GM12864 (cell line): ENCODE results near the gene MMS19.

Source experiments
- DNase-seq: peaks from one replicate; pipeline ENCODE4 v3.0.0-alpha.2; 2011; ENCODE audit warnings: low read depth
- H3K4me3 ChIP-seq: 2 replicates; pipeline ENCODE4 v1.5.1; 2011; ENCODE audit warnings: mild to moderate bottlenecking, low read depth, low read length, control low read depth
- TF ChIP-seq, protein P1 (sequence below): IDR thresholded peaks from 2 replicates; pipeline ENCODE4 v1.5.1; 2011; ENCODE audit warnings: low read depth, mild to moderate bottlenecking, moderate library complexity, low read length, control low read depth, inconsistent platforms; ENCODE audit errors: missing control alignments

Gene MMS19

DNA sequence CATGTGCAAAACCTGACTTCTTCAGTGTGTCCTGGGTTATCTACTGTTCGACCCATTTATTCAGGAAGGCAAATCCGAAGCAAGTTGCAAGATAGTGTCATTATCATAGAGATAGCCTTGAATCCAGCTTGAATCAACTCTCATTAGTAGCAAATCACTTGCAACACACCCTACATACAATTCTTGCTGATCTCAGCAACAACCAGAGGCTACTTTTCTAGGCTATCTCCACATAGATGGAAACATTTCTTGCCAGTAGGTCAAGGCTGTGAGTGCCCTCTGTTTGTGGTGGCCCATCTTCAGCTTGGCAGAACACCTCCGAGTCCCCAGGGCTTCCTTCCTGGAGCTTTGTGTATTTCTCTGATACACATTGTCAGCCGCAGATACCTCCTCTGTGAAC is 12.5 kb upstream of the MMS19 start:
- no peak for DNase-seq
- no peak overlapping the region for H3K4me3 ChIP-seq
- TF ChIP-seq, protein P1, sequence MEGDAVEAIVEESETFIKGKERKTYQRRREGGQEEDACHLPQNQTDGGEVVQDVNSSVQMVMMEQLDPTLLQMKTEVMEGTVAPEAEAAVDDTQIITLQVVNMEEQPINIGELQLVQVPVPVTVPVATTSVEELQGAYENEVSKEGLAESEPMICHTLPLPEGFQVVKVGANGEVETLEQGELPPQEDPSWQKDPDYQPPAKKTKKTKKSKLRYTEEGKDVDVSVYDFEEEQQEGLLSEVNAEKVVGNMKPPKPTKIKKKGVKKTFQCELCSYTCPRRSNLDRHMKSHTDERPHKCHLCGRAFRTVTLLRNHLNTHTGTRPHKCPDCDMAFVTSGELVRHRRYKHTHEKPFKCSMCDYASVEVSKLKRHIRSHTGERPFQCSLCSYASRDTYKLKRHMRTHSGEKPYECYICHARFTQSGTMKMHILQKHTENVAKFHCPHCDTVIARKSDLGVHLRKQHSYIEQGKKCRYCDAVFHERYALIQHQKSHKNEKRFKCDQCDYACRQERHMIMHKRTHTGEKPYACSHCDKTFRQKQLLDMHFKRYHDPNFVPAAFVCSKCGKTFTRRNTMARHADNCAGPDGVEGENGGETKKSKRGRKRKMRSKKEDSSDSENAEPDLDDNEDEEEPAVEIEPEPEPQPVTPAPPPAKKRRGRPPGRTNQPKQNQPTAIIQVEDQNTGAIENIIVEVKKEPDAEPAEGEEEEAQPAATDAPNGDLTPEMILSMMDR, result no peak

DNA sequence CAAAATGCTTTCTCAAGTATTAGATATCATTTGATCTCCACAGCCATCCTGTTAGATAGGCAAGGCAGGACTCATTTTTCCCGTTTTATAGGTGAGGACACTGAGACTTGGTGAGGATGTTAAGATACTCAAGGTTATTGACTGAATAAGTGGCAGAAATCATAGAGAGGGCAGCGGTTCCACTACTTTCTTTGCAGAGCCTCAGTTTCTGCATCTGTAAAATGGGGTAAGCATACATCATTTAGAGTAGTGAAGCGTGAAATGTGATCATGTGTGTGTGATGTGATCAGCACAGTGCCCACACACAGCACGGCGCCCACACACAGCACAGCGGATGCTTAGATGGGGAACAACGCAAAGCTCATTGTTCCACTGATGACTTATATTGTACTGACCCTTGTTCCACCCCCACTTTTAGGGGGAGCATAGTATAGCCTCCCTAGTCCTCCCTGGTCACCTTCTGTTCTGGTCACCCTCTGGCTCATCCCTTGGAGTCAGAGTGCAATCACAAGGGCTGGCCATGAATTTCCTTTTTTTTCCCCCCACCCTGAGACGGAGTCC is 11.0 kb upstream of the MMS19 start:
- TF ChIP-seq, protein P1, result no peak
- H3K4me3 ChIP-seq, result no peak overlapping the region
- DNase-seq, result no peak

DNA sequence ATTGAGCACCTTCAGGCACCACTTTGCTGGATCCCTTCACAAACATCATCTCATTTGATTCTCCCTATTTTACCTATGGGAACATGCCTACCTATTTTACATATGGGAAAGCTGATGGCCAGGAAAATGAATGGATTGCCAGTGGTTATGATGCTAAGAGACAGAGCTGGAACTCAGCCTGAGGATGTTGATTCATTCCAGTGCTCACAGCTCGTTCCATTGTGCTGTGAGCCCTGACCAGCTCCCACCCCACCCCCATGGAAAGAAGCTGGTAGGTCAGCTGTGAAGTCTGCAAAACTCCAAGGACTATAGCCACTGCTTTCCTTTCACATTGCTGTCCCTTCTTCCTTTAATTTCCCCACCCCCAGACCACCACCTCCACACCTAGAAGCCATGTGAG is 10.1 kb upstream of the MMS19 start:
- TF ChIP-seq, protein P1, result no peak
- H3K4me3 ChIP-seq, result no peak overlapping the region
- no peak for DNase-seq

DNA sequence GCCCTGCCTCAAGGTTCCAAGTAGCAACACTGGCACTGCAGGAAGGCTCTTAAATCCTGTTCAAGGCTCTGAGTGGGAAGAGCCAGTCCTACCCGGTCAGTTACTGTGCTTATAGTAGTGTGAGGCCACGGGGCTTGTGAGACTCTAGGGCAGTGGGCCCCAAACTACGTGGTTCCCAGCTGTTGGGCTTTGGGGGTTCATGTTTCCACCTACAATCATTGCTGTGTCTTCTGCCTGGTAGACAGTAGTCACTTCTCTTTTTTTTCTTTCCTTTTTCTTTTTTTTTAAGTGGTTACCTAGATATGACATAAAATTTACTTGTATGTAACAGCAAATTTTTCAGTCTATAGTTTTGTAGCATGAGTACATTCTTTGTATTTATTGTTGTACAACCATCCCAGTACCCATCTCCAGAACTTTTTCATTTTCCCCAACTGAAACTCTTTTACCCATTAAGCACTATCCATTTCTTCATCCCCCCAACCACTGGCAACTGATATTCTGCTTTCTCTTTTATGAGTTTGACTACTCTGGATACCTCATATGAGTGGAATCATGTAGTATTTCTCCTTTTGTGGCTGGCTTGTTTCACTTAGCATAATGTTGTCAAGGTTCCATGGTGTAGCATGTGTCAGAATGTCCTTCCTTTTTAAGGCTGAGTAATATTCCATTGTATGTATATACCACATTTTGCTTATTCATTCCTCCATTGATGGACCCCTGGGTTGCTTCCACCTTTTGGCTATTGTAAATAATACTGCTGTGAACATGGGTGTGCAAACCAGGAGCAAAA is 8.2 kb upstream of the MMS19 start:
- H3K4me3 ChIP-seq, result no peak overlapping the region
- TF ChIP-seq, protein P1, result no peak
- DNase-seq, result no peak

DNA sequence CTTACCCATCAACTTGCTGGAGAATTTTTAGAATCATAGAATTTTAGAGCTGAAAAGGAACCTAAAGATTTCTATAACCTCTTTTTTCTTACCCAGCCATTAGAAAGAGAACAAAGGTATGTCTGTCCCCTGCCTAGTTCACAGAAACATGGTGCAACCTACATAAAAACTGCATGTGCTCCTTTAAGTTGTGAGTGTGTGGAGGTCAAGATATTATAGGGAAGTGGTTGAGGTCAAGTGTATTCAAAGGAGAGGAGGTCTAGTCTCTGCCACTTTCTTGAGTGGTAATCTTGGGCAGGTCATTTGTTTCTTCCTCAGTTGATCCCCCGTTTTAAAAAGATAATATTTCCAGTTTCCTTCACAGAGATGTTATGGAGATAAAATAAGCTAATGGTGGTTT is 6.9 kb upstream of the MMS19 start:
- H3K4me3 ChIP-seq, result no peak overlapping the region
- TF ChIP-seq, protein P1, result no peak

DNA sequence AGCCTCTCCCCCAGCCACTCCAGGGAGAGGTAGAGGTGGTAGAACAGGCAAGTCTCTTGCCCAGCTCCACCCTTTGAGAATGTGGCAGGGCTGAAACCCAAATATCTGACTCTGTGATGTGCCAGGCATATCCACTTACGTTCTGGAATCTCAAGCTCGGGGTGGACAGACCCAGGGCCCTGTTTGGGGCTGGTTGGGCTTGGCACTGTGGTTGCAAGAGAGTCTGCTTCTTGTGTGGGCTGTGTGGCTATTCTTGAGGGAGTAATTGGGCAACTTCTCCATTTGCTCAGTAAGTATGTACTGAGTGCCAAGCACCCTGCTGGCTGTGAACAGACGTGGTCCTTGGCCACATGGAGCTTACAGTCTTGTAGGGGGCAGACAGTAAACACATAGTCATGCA is 5.2 kb upstream of the MMS19 start:
- no peak for DNase-seq
- TF ChIP-seq, protein P1, result no peak

More for the DNA sequence above, 6.9 kb upstream of the MMS19 start:
- DNase-seq, result no peak

DNA sequence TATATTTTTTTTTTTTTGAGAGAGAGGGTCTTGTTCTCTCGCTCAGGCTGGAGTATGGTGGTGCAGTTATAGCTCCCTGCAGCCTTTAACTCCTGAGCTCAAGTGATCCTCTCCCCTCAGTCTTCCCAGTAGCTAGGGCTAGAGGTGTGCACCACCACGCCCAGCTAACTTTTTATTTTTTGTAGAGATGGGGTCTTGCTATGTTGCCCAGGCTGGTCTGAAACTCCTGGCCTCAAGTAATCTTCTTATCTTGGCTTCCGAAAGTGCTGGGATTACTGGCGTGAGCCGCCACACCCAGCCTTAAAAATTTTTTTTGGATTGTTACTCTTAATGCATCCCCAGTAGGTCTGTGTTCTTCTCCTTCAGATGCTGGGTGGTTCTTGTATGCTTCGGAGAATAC is 4.7 kb upstream of the MMS19 start:
- H3K4me3 ChIP-seq, result no peak overlapping the region
- TF ChIP-seq, protein P1, result no peak
- no peak for DNase-seq

More for the DNA sequence above, 5.2 kb upstream of the MMS19 start:
- no peak overlapping the region for H3K4me3 ChIP-seq
